Mesenchymal stem cell (in vitro differentiated cells and primary cell): ENCODE results near the gene SYT11.

Source experiments
- DNase-seq: peaks from one replicate; pipeline ENCODE4 v3.0.0-alpha.2; 2013
- H2AFZ ChIP-seq: one replicate; pipeline ENCODE4 v1.6.1; 2013; ENCODE audit warnings: low read depth, mild to moderate bottlenecking, control low read depth, inconsistent platforms, low read length, moderate library complexity
- H2AK5ac ChIP-seq: 2 replicates; pipeline ENCODE4 v1.6.1; 2013; ENCODE audit warnings: low read length, moderate library complexity, mild to moderate bottlenecking, inconsistent platforms; ENCODE audit not compliant: severe bottlenecking
- H2BK120ac ChIP-seq: one replicate; pipeline ENCODE4 v1.6.1; 2013; ENCODE audit warnings: low read depth, mild to moderate bottlenecking, inconsistent platforms, low read length, moderate library complexity
- H2BK12ac ChIP-seq, 2 experiments: one replicate each; pipeline ENCODE4 v1.6.1; 2013; ENCODE audit warnings: inconsistent platforms in 2 of 2, low read length in 2 of 2, mild to moderate bottlenecking in 2 of 2, moderate library complexity in 2 of 2, control low read depth in 1 of 2
- H2BK15ac ChIP-seq: one replicate; pipeline ENCODE4 v1.6.1; 2013; ENCODE audit warnings: mild to moderate bottlenecking, low read depth, inconsistent platforms; ENCODE audit not compliant: poor library complexity, severe bottlenecking
- H2BK5ac ChIP-seq: 2 replicates; pipeline ENCODE4 v1.6.1; 2013; ENCODE audit warnings: low read depth, mild to moderate bottlenecking, low read length, control low read depth, inconsistent platforms; ENCODE audit not compliant: poor library complexity, severe bottlenecking
- H3K14ac ChIP-seq, 2 experiments: one replicate each; pipeline ENCODE4 v1.6.1; 2013; ENCODE audit warnings: inconsistent platforms in 2 of 2, low read length in 2 of 2, control low read depth in 1 of 2, mild to moderate bottlenecking in 1 of 2, moderate library complexity in 1 of 2
- H3K18ac ChIP-seq, 2 experiments: one replicate each; pipeline ENCODE4 v1.6.1; 2013; ENCODE audit warnings: inconsistent platforms in 2 of 2, low read length in 2 of 2, control low read depth in 1 of 2, low read depth in 1 of 2, mild to moderate bottlenecking in 1 of 2
- H3K23ac ChIP-seq, 2 experiments: one replicate each; pipeline ENCODE4 v1.6.1; 2013; ENCODE audit warnings: inconsistent platforms in 2 of 2, low read length in 2 of 2, mild to moderate bottlenecking in 2 of 2, moderate library complexity in 2 of 2, control low read depth in 1 of 2
- H3K27ac ChIP-seq: 2 replicates; pipeline ENCODE4 v1.5.1; 2013; ENCODE audit warnings: mild to moderate bottlenecking, moderate library complexity, low read length, control low read depth, inconsistent platforms; ENCODE audit not compliant: poor library complexity, severe bottlenecking
- H3K27me3 ChIP-seq, 2 experiments: 2 replicates each; pipeline versions ENCODE4 v1.6.1 to v1.7.0; 2013; ENCODE audit warnings: low read length in 2 of 2, mild to moderate bottlenecking in 2 of 2, moderate library complexity in 2 of 2, control low read depth in 1 of 2, inconsistent platforms in 1 of 2; ENCODE audit not compliant: control insufficient read depth in 1 of 2, insufficient read depth in 1 of 2
- H3K36me3 ChIP-seq, 2 experiments: 2 replicates each; pipeline versions ENCODE4 v1.6.1 to v1.7.0; 2013; ENCODE audit warnings: low read length in 2 of 2, control low read depth in 1 of 2, inconsistent platforms in 1 of 2, low read depth in 1 of 2, mild to moderate bottlenecking in 1 of 2; ENCODE audit not compliant: insufficient read depth in 2 of 2, control insufficient read depth in 1 of 2
- H3K4ac ChIP-seq, 2 experiments: one replicate each; pipeline ENCODE4 v1.6.1; 2013; ENCODE audit warnings: inconsistent platforms in 2 of 2, low read length in 2 of 2, mild to moderate bottlenecking in 2 of 2, moderate library complexity in 2 of 2, control low read depth in 1 of 2, low read depth in 1 of 2
- H3K4me1 ChIP-seq: 2 replicates; pipeline ENCODE4 v1.6.1; 2013; ENCODE audit warnings: low read depth, low read length, control low read depth; ENCODE audit not compliant: control insufficient read depth, insufficient read depth
- H3K4me2 ChIP-seq: 2 replicates; pipeline ENCODE4 v1.6.1; 2013; ENCODE audit warnings: low read length, mild to moderate bottlenecking, inconsistent platforms; ENCODE audit not compliant: poor library complexity, severe bottlenecking
- H3K4me3 ChIP-seq, 2 experiments: 2 replicates each; pipeline versions ENCODE4 v1.5.1 to v1.7.0; 2013; ENCODE audit warnings: low read length in 2 of 2, mild to moderate bottlenecking in 2 of 2, control low read depth in 1 of 2, low read depth in 1 of 2; ENCODE audit not compliant: insufficient read depth in 1 of 2
- H3K79me1 ChIP-seq: replicated peaks from 2 replicates; pipeline ENCODE4 v1.6.1; 2013; ENCODE audit warnings: mild to moderate bottlenecking, control low read depth, low read length, inconsistent platforms; ENCODE audit not compliant: poor library complexity, severe bottlenecking
- H3K9ac ChIP-seq: 2 replicates; pipeline ENCODE4 v1.7.0; 2013; ENCODE audit warnings: mild to moderate bottlenecking, low read length, moderate library complexity
- H3K9me3 ChIP-seq: 2 replicates; pipeline ENCODE4 v1.7.0; 2013; ENCODE audit warnings: mild to moderate bottlenecking, low read length; ENCODE audit not compliant: control insufficient read depth
- H4K8ac ChIP-seq: one replicate; pipeline ENCODE4 v1.6.1; 2013; ENCODE audit warnings: inconsistent platforms, mild to moderate bottlenecking, low read length, moderate library complexity
- H4K91ac ChIP-seq: one replicate; pipeline ENCODE4 v1.6.1; 2013; ENCODE audit warnings: mild to moderate bottlenecking, low read length, inconsistent platforms
- WGBS: methylation state at CpG from one replicate; pipeline ENCODE4 v1.1.7; 2013; ENCODE audit warnings: mixed read lengths; 5-methylcytosine and 5-hydroxymethylcytosine counted together

SYT11 gene

DNA sequence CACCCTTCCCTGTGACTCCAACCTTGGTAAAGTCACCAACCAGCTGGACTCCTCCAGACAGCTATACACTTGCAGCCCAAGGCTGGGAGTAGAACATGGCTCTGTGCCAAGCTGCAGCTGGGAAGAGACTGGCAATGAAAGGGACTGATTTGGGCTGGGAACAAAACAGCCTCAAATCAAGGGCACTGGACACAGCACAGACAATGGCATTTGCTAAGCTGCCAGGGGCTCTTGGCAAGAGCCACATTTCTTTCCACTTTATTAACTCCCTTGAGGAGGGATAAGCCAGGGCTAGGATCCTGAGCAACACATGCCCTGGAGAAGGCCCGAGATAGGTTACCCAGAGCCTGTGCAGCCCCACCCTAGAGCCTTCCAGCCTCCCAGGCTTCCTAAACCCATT lies 12.0 kb downstream of the SYT11 start:
- Histone ChIP-seq H3K27me3 (no peaks in the 10 kb centered on the region), H2BK5ac (no peak overlapping the region), H3K4me3 (no peak overlapping the region), H3K14ac (no peak overlapping the region), H3K27ac (no peak overlapping the region), H2AK5ac (no peak overlapping the region), H3K79me1 (no peaks in the 10 kb centered on the region), H2BK120ac (no peak overlapping the region), H3K4me2 (no peak overlapping the region), H3K36me3 (peaks cover 0 to 30% of the 10 kb centered on the region in 2 experiments), H4K91ac (peak overlapping the region; percentile 21), H3K9me3 (no peaks in the 10 kb centered on the region), H3K4ac (no peak overlapping the region), H3K4me1 (peaks cover 4% of the 10 kb centered on the region), H4K8ac (no peak overlapping the region), H2BK12ac (no peak overlapping the region), H3K18ac (no peak overlapping the region), H2AFZ (no peak overlapping the region), H3K23ac (no peak overlapping the region), H2BK15ac (no peak overlapping the region), H3K9ac (no peak overlapping the region)
- no peak for DNase-seq
- 78% methylated on average over 1 of the region's 1 CpG for WGBS

DNA sequence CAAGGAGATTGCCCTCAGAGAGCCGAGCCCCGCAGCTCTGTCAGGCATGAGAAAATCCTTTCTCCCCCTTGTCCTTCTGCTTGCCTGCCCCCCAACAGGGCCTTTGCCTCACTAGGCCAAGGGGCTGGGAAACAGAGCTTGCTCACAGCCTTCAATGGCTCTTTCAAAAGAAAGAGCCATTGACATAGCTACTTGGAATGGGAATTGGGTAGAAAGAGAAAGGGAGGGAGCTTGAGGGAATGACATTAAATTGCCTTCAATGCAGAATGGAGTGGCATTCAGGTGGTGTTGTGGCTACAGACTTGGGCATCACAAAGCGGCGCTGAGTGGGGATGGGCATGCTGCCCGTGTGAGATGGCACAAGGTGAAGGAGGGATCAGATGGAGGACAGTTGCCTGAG lies 13.2 kb downstream of the SYT11 start:
- Histone ChIP-seq H2BK12ac (no peak overlapping the region), H3K9me3 (no peaks in the 10 kb centered on the region), H2BK15ac (no peak overlapping the region)

DNA sequence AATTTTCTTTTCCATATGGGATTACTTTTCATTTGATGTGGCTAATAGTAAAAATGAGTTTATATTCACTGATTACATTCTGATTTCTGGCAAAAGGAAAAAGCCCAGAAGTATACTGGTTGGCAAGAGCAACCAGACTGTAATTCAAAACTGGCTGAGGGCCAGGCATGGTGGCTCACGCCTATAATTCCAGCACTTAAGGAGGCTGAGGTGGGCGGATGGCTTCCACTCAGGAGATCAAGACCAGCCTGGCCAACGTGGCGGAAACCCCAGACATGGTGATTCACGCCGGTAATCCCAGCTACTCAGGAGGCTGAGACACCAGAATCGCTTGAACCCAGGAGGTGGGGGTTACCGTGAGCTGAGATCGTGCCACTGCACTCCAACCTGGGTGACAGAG lies 14.5 kb downstream of the SYT11 start:
- Histone ChIP-seq H2BK120ac (no peak overlapping the region), H3K79me1 (no peaks in the 10 kb centered on the region), H3K9ac (no peak overlapping the region), H3K4me2 (no peak overlapping the region), H3K27ac (no peak overlapping the region), H3K4me1 (peaks cover 4% of the 10 kb centered on the region), H3K36me3 (peaks cover 0 to 21% of the 10 kb centered on the region in 2 experiments), H4K8ac (no peak overlapping the region), H3K27me3 (no peaks in the 10 kb centered on the region), H3K4ac (no peak overlapping the region), H2BK15ac (no peak overlapping the region), H3K23ac (no peak overlapping the region), H2BK12ac (no peak overlapping the region), H2AFZ (no peak overlapping the region), H3K18ac (no peak overlapping the region), H3K9me3 (no peaks in the 10 kb centered on the region), H2AK5ac (no peak overlapping the region), H4K91ac (no peak overlapping the region), H3K4me3 (no peak overlapping the region), H3K14ac (no peak overlapping the region), H2BK5ac (peak overlapping the region; percentile 38)
- 89% methylated on average over 9 of the region's 9 CpGs for WGBS
- DNase-seq = no peak

More for the DNA sequence above, 13.2 kb downstream of the SYT11 start:
- peaks cover 0 to 30% of the 10 kb centered on the region in 2 experiments for H3K36me3 ChIP-seq
- H3K27ac ChIP-seq = no peak overlapping the region
- no peak overlapping the region for H3K23ac ChIP-seq
- H2AFZ ChIP-seq = no peak overlapping the region
- no peak overlapping the region for H4K91ac ChIP-seq
- H3K4me2 ChIP-seq = no peak overlapping the region
- peaks cover 4% of the 10 kb centered on the region for H3K4me1 ChIP-seq
- no peaks in the 10 kb centered on the region for H3K27me3 ChIP-seq
- no peak overlapping the region for H2BK5ac ChIP-seq
- no peak overlapping the region for H3K14ac ChIP-seq
- no peak overlapping the region for H3K4me3 ChIP-seq
- no peak for DNase-seq
- H4K8ac ChIP-seq = peak overlapping the region; percentile 6
- no peak overlapping the region for H3K4ac ChIP-seq
- 94% methylated on average over 5 of the region's 5 CpGs for WGBS
- H2BK120ac ChIP-seq = no peak overlapping the region
- H2AK5ac ChIP-seq = no peak overlapping the region
- no peaks in the 10 kb centered on the region for H3K79me1 ChIP-seq
- no peak overlapping the region for H3K18ac ChIP-seq
- no peak overlapping the region for H3K9ac ChIP-seq

DNA sequence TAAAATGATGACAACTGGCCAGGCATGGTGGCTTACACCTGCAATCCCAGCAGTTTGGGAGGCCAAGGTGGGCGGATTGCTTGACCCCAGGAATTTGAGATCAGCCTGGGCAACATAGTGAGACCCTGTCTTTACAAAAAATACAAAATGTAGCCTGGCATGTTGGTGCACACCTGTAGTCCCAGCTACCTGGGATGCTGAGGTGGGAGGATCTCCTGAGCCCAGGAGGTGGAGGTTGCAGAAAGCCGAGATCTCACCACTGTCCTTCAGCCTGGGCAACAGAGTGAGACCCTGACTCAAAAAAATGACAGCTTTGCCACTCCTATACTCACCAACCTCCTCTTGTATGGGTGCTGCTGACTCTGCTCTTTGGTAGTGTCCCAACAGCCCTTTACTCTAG lies 18.6 kb downstream of the SYT11 start:
- 91% methylated on average over 2 of the region's 2 CpGs for WGBS
- H3K27ac ChIP-seq = no peak overlapping the region
- H3K79me1 ChIP-seq = no peaks in the 10 kb centered on the region

More for the DNA sequence above, 18.6 kb downstream of the SYT11 start:
- Histone ChIP-seq H3K4me2 (no peak overlapping the region), H3K4me1 (peaks cover 3% of the 10 kb centered on the region), H3K14ac (no peak overlapping the region), H2BK5ac (no peak overlapping the region), H3K18ac (no peak overlapping the region), H2BK12ac (no peak overlapping the region), H4K91ac (no peak overlapping the region), H3K36me3 (peaks cover 3 to 25% of the 10 kb centered on the region in 2 experiments), H3K4ac (no peak overlapping the region), H3K9ac (no peak overlapping the region), H4K8ac (no peak overlapping the region), H3K27me3 (no peaks in the 10 kb centered on the region), H3K23ac (no peak overlapping the region), H2AK5ac (no peak overlapping the region), H2BK120ac (no peak overlapping the region), H2AFZ (no peak overlapping the region), H3K4me3 (no peak overlapping the region), H2BK15ac (no peak overlapping the region), H3K9me3 (no peaks in the 10 kb centered on the region)
- DNase-seq = no peak
